HL-60 (cell line): Measurements from ENCODE around the gene COX17.

Experiments
- DNase-seq, 2 experiments: peaks; one replicate each; pipeline ENCODE4 v3.0.0-alpha.2; 2010 to 2020; ENCODE audit warnings: low read depth in 1 of 2, low spot score in 1 of 2
- H3K27ac ChIP-seq: fragments of 250-450 bp; sonication (Bioruptor Pico); replicated peaks from 2 replicates; pipeline ENCODE4 v1.5.1; 2020; ENCODE audit warnings: mild to moderate bottlenecking, moderate library complexity
- H3K27me3 ChIP-seq: fragments of 250-450 bp; sonication (Bioruptor Pico); 2 replicates; pipeline ENCODE4 v1.5.1; 2021; ENCODE audit warnings: mild to moderate bottlenecking, moderate library complexity; ENCODE audit not compliant: insufficient read depth, poor library complexity, severe bottlenecking
- H3K4me3 ChIP-seq: replicated peaks from 2 replicates; pipeline ENCODE4 v1.5.1; 2011; ENCODE audit warnings: mild to moderate bottlenecking, control low read depth, low read length; ENCODE audit not compliant: insufficient read depth
- CTCF ChIP-seq: IDR thresholded peaks from one replicate; pipeline ENCODE4 v1.5.1; 2011; ENCODE audit warnings: low read length, control low read depth, inconsistent platforms; ENCODE audit not compliant: insufficient read depth
- GABPA ChIP-seq: IDR thresholded peaks from 2 replicates; pipeline ENCODE4 v1.6.1; 2012; ENCODE audit warnings: low read depth
- POLR2AphosphoS5 ChIP-seq: IDR thresholded peaks from 2 replicates; pipeline ENCODE4 v1.6.1; 2012; ENCODE audit warnings: low read depth
- SPI1 ChIP-seq: IDR thresholded peaks from 2 replicates; pipeline ENCODE4 v1.6.1; 2012; ENCODE audit warnings: low read depth, mild to moderate bottlenecking, borderline replicate concordance
- TF ChIP-seq, protein P1 (sequence below): IDR thresholded peaks from 2 replicates; pipeline ENCODE4 v1.6.1; 2012; ENCODE audit warnings: low read depth; ENCODE audit not compliant: insufficient replicate concordance

The COX17 gene

DNA sequence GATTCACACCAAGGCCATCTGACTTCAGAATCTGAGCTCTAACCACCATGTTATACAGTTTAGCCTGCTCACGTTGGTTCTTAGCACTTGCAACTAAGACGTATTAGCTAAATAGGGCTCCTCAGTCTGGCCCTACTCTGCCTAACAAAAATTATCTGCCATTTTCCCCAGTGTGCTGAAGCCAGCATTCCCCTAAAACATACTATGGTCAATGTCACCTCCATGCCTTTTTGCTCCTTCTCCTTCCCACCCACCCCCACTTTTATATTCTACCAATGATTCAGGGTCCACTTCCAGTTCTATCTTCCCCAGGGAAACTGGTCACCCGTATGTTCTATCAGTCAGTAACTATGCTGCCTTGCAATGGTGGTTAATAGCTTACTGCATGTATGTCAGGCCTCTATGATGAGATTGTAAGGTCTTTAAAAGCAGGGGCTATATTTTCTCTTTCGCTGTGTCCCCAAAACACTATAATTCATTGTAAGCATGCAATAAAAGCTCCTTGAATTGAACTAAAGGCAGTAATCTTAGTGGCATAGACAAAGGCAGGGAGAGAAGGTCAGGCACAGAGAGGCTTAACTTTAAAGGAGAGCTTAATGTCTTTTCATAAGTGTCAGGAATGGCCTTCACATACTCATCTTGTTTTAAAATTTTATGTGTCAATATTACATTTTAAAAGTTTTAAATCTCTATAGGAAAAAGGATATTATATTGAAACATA is 40.2 kb downstream of the COX17 start:
- no peak for TF ChIP-seq SPI1
- TF ChIP-seq, protein P1, sequence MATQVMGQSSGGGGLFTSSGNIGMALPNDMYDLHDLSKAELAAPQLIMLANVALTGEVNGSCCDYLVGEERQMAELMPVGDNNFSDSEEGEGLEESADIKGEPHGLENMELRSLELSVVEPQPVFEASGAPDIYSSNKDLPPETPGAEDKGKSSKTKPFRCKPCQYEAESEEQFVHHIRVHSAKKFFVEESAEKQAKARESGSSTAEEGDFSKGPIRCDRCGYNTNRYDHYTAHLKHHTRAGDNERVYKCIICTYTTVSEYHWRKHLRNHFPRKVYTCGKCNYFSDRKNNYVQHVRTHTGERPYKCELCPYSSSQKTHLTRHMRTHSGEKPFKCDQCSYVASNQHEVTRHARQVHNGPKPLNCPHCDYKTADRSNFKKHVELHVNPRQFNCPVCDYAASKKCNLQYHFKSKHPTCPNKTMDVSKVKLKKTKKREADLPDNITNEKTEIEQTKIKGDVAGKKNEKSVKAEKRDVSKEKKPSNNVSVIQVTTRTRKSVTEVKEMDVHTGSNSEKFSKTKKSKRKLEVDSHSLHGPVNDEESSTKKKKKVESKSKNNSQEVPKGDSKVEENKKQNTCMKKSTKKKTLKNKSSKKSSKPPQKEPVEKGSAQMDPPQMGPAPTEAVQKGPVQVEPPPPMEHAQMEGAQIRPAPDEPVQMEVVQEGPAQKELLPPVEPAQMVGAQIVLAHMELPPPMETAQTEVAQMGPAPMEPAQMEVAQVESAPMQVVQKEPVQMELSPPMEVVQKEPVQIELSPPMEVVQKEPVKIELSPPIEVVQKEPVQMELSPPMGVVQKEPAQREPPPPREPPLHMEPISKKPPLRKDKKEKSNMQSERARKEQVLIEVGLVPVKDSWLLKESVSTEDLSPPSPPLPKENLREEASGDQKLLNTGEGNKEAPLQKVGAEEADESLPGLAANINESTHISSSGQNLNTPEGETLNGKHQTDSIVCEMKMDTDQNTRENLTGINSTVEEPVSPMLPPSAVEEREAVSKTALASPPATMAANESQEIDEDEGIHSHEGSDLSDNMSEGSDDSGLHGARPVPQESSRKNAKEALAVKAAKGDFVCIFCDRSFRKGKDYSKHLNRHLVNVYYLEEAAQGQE, result no peak
- no peak for TF ChIP-seq GABPA
- no peak for TF ChIP-seq POLR2AphosphoS5
- TF ChIP-seq CTCF, result no peak
- Histone ChIP-seq H3K4me3 (no peak overlapping the region), H3K27me3 (no peaks in the 10 kb centered on the region), H3K27ac (peak overlapping the region; percentile 94)
- DNase-seq, result no peak

DNA sequence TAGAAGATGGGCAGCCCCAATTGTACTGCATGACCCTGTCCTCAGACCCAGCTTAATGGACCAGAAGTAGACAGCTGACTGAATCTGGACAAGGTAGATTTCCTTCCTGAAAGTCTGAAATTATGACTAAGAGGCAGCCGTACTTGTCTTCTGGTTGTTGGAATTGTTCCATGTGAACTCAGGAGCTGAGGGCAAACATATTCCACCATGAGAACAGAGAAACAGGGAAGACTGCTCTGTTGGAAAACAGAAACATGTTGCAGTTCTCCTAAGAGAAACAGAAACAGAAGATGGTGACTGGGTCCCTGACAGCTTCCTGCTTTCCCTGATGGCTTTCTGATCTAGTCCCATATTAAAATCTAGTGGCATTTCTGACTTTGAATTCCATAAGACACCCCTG is 41.0 kb downstream of the COX17 start:
- no peak for DNase-seq
- H3K4me3 ChIP-seq, result no peak overlapping the region
- H3K27ac ChIP-seq, result peak overlapping the region; percentile 2; the same call in 1 of the 2 replicates
- TF ChIP-seq, protein P1, result no peak
- TF ChIP-seq SPI1 (no peak), CTCF (no peak), POLR2AphosphoS5 (no peak), GABPA (no peak)
- no peaks in the 10 kb centered on the region for H3K27me3 ChIP-seq

- DNase-seq, result no peak
- Histone ChIP-seq H3K27ac (no peak overlapping the region), H3K27me3 (no peaks in the 10 kb centered on the region), H3K4me3 (no peak overlapping the region)
- TF ChIP-seq POLR2AphosphoS5 (no peak), SPI1 (no peak), CTCF (no peak)
Observed at GRCh38 chr3:119635719-119636118, 41.5 kb downstream of the COX17 start.

DNA sequence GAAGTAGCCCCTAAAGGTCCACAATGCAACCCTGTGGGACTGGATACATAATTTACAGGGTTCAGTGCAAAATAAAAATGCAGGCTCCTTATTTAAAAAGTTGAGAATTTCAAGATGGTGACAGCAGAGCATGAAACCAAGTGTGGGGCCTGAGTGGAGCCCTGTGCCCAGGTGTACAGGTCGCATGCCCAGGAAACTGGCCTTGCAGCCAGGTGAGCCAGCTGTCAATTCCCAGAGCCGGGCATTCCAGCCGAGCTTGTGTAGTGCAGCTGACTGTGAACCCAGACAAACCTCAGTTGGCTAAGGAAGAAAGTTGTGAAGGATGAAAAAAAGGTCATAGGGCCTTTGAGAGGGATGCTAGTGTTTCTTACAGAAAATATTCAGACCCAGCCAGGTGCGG is 44.4 kb downstream of the COX17 start:
- Histone ChIP-seq H3K27me3 (no peaks in the 10 kb centered on the region), H3K27ac (no peak overlapping the region), H3K4me3 (no peak overlapping the region)
- no peak for DNase-seq
- TF ChIP-seq GABPA (no peak), SPI1 (no peak), POLR2AphosphoS5 (no peak), CTCF (no peak)
- TF ChIP-seq, protein P1, result no peak
